OCI-LY1 (cell line): ENCODE data around the gene HRH4.

ENCODE experiments used
- H2AFZ ChIP-seq: fragments of 200-600 bp; sonication (generic), shearing (Covaris generic); 2 replicates; pipeline ENCODE4 v1.6.0; 2014; ENCODE audit warnings: antibody characterized with exemption, mild to moderate bottlenecking, low read length
- H3F3A ChIP-seq: fragments of 200-600 bp; sonication (generic), shearing (Covaris generic); 2 replicates; pipeline ENCODE4 v1.6.0; 2014; ENCODE audit warnings: mild to moderate bottlenecking, antibody characterized with exemption, low read length, moderate library complexity; ENCODE audit not compliant: insufficient read depth
- H3K27ac ChIP-seq: fragments of 200-600 bp; sonication (generic); 2 replicates; pipeline ENCODE4 v1.5.1; 2014; ENCODE audit warnings: low read length, mixed run types, mild to moderate bottlenecking, low read depth; ENCODE audit not compliant: poor library complexity, severe bottlenecking
- H3K27me3 ChIP-seq: fragments of 200-600 bp; sonication (generic); 2 replicates; pipeline ENCODE4 v1.6.0; 2014; ENCODE audit warnings: antibody characterized with exemption, mild to moderate bottlenecking, low read length, moderate library complexity; ENCODE audit not compliant: insufficient read depth
- H3K36me3 ChIP-seq: fragments of 200-600 bp; sonication (generic); 2 replicates; pipeline ENCODE4 v1.6.1; 2014; ENCODE audit warnings: mild to moderate bottlenecking, antibody characterized with exemption, low read length, moderate library complexity, mixed read lengths; ENCODE audit not compliant: insufficient read depth
- H3K4me1 ChIP-seq: fragments of 200-600 bp; sonication (generic); 2 replicates; pipeline ENCODE4 v1.5.1; 2014; ENCODE audit warnings: mild to moderate bottlenecking, low read length, moderate library complexity; ENCODE audit not compliant: insufficient read depth, severe bottlenecking
- H3K4me2 ChIP-seq: fragments of 200-600 bp; sonication (generic), shearing (Covaris generic); 2 replicates; pipeline ENCODE4 v1.6.1; 2014; ENCODE audit warnings: low read length
- H3K4me3 ChIP-seq: fragments of 200-600 bp; sonication (generic); 2 replicates; pipeline ENCODE4 v1.5.1; 2014; ENCODE audit warnings: low read length, low read depth, mild to moderate bottlenecking, mixed read lengths; ENCODE audit not compliant: poor library complexity, severe bottlenecking
- H3K79me2 ChIP-seq: fragments of 200-600 bp; shearing (Covaris generic); 2 replicates; pipeline ENCODE4 v1.6.1; 2016; ENCODE audit warnings: mixed run types, low read length, mixed read lengths; ENCODE audit not compliant: insufficient read depth
- H3K9ac ChIP-seq: fragments of 200-600 bp; sonication (generic), shearing (Covaris generic); 2 replicates; pipeline ENCODE4 v1.6.1; 2014; ENCODE audit warnings: mild to moderate bottlenecking, low read length, mixed read lengths
- H3K9me2 ChIP-seq: fragments of 200-600 bp; sonication (generic), shearing (Covaris generic); 2 replicates; pipeline ENCODE4 v1.6.1; 2014; ENCODE audit warnings: low read depth, mild to moderate bottlenecking, low read length, mixed read lengths
- H3K9me3 ChIP-seq: fragments of 200-600 bp; shearing (Covaris generic); 2 replicates; pipeline ENCODE4 v1.6.1; 2014; ENCODE audit warnings: low read length, mixed read lengths
- H4K20me1 ChIP-seq: fragments of 200-600 bp; sonication (generic), shearing (Covaris generic); 2 replicates; pipeline ENCODE4 v1.6.0; 2016; ENCODE audit warnings: mild to moderate bottlenecking, low read length; ENCODE audit not compliant: insufficient read depth
- CTCF ChIP-seq: fragments of 200-600 bp; sonication (generic), shearing (Covaris generic); IDR thresholded peaks from 2 replicates; pipeline ENCODE4 v1.5.1; 2017; ENCODE audit warnings: mild to moderate bottlenecking, antibody characterized with exemption, low read length, moderate library complexity, mixed read lengths
- EZH2 ChIP-seq: fragments of 200-600 bp; sonication (generic), shearing (Covaris generic); IDR thresholded peaks from 2 replicates; pipeline ENCODE4 v1.8.0; 2017; ENCODE audit warnings: borderline replicate concordance, mixed run types, mild to moderate bottlenecking, antibody characterized with exemption, low read length, moderate library complexity, mixed read lengths

The HRH4 gene

GRCh38 chr18:24470022-24470618 is 9.7 kb downstream of the HRH4 start:
- Histone ChIP-seq H3K27me3 (no peaks in the 10 kb centered on the region), H3K4me3 (no peak overlapping the region), H3K79me2 (no peaks in the 10 kb centered on the region), H3K4me1 (no peaks in the 10 kb centered on the region), H3K36me3 (no peaks in the 10 kb centered on the region), H3K27ac (no peak overlapping the region), H3K9ac (no peak overlapping the region), H3K9me3 (no peaks in the 10 kb centered on the region), H4K20me1 (no peaks in the 10 kb centered on the region), H2AFZ (no peak overlapping the region), H3K9me2 (no peaks in the 10 kb centered on the region), H3F3A (no peaks in the 10 kb centered on the region), H3K4me2 (no peak overlapping the region)
- no peak for TF ChIP-seq CTCF
- no peak for TF ChIP-seq EZH2

DNA sequence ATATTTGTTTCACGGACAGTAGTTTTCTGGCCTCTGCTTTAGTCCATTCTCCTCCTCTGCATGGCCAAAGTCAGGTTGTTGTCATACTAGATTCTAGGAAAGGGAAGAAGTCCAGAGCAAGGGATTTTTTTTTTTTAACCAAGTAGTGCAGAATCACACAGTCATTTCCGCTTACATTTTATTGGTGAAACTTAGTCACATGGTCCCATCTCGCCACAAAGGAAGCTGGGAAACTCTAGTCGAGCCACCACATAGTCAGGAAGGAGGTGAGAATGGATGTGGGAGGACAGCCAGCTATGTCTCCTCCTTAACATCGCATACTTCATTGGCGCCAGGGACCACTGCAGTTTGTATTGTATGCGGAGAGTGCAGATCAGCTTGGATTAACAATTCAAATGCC is 10.4 kb downstream of the HRH4 start:
- Histone ChIP-seq H3K9ac (no peak overlapping the region), H3K9me3 (no peaks in the 10 kb centered on the region), H2AFZ (no peak overlapping the region), H3F3A (no peaks in the 10 kb centered on the region), H3K27me3 (no peaks in the 10 kb centered on the region), H3K27ac (no peak overlapping the region), H3K4me2 (no peak overlapping the region), H3K9me2 (no peaks in the 10 kb centered on the region), H3K4me3 (no peak overlapping the region), H4K20me1 (no peaks in the 10 kb centered on the region), H3K4me1 (no peaks in the 10 kb centered on the region), H3K79me2 (no peaks in the 10 kb centered on the region), H3K36me3 (no peaks in the 10 kb centered on the region)
- TF ChIP-seq EZH2 (no peak), CTCF (no peak)

DNA sequence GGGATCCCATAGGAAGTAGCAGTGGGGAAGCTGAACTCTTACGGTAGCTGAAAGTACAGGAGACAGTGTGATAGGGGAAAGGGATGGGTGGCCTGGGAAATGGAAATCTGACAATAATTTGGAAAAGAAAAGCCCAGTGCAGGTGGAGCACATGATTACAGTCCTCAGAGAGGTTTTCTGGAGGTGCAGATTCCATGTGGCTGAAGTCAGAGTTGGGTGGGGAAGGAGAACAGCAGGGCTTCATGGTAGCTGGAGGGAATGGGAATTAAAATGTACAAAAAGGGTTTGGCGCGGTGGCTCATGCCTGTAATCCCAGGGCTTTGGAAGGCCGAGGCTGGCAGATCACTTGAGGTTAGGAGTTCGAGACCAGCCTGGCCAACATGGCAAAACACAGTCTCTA is 12.2 kb downstream of the HRH4 start:
- H4K20me1 ChIP-seq = no peaks in the 10 kb centered on the region
- H3K4me3 ChIP-seq = no peak overlapping the region
- H3K27ac ChIP-seq = no peak overlapping the region
- no peaks in the 10 kb centered on the region for H3K4me1 ChIP-seq
- H3F3A ChIP-seq = no peaks in the 10 kb centered on the region
- TF ChIP-seq EZH2 = no peak
- no peak for TF ChIP-seq CTCF
- H3K9me2 ChIP-seq = no peaks in the 10 kb centered on the region
- H3K27me3 ChIP-seq = no peaks in the 10 kb centered on the region
- H3K9ac ChIP-seq = no peak overlapping the region
- no peaks in the 10 kb centered on the region for H3K79me2 ChIP-seq
- H3K9me3 ChIP-seq = no peaks in the 10 kb centered on the region
- no peak overlapping the region for H2AFZ ChIP-seq
- H3K4me2 ChIP-seq = no peak overlapping the region
- no peaks in the 10 kb centered on the region for H3K36me3 ChIP-seq
